HG02938 (cell line): ENCODE results near the gene TGIF2.
A peak's percentile ranks its signal among the peaks of the same experiment; 100 is the strongest.

ENCODE experiments used
- ATAC-seq: cut with Tn5 transposase; IDR thresholded peaks from one replicate; pipeline ENCODE4 v1.9.1; 2021; ENCODE audit warnings: mild to moderate bottlenecking, moderate library complexity; ENCODE audit not compliant: unreplicated experiment

TGIF2 gene

DNA sequence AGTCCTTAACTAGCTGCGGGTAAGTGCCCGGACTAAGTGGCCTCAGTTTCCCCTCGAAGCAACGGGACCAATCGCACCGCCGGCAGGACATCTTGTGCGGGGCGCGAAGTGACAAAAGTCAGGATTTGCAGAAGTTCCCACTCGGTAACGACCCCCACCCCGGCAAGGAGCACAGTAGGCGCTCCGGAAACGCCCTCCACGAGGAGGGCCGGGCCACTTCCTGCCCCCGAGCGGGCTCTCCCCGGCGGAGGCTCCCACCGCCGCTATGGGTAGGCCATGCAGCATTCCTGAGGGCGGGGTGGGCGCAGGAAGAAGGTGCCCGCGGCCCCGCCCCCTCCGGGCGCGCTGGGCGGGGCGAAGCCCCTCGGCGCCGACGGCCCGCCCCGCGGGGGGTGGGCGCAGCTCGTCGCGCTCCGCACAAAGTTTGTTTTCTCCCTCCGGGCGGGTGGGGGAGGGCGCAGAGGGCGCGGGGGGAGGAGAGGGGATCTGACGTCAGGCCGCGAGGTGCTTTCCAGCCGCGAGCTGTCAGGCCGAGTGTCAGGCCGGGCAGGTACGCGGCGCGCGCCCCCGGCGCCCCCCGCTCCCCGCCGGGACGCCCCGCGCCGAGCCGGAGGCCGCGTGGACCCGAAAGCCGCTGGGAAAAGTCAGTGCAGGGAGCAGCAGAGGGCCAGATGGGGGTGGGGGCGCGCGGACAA is at the start of gene TGIF2:
Gene TGIF2, plus strand, starts transcription at position 495 of the 695 bp plus-strand sequence. CDS start 5,178 bp downstream, outside the sequence.
- ATAC-seq = peak; percentile 51

DNA sequence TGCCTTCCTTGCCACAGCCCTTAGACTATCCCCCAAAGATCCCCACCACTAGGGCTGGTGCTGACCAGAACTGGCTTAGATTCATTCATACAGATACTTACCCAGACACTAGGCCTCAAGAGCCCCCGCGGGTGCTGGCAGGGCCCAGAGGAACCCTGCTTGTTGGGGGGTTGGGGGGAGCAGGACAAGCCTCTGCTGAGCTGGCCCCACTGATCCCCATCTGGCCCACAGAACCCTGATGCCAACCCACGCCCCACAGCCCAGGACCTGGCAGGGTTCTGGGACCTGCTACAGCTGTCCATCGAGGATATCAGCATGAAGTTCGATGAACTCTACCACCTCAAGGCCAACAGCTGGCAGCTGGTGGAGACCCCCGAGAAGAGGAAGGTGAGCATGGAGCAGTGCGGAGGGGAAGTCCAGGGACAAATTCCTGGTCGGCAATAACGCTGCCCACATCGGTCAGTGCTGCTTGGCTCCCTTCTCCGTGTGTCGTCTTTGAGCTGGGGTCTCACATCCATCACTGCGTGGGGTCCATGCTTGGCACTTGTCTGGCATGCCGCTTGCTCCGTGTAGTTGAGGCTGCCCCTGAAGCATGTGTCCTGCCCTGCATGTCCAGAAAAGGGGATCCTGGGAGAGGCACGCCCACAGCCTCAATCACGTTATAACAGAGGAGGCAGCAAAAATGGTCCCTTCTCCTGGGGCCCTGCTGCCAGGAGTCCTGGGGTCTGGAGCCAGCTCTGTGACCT is 47.6 kb upstream of the TGIF2 start:
- ATAC-seq = no peak

DNA sequence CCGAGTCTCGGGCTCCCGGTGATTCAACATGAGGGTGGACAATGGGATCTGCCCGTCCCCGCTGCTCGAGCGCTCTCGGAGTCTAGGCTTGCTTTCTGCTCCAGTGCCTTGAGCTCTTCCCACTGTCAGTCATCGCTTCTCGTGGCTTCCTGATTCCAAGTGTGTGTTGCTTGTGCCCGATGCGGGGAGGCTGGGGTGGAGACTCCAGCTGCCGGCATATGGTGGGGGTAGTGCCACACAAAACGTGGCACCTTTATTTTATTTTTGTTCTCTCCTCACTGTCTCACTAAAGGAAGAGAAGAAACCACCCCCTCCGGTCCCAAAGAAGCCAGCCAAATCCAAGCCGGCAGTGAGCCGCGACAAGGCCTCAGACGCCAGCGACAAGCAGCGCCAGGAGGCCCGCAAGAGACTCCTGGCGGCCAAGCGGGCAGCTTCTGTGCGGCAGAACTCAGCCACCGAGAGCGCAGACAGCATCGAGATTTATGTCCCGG is 46.8 kb upstream of the TGIF2 start:
- ATAC-seq = no peak

DNA sequence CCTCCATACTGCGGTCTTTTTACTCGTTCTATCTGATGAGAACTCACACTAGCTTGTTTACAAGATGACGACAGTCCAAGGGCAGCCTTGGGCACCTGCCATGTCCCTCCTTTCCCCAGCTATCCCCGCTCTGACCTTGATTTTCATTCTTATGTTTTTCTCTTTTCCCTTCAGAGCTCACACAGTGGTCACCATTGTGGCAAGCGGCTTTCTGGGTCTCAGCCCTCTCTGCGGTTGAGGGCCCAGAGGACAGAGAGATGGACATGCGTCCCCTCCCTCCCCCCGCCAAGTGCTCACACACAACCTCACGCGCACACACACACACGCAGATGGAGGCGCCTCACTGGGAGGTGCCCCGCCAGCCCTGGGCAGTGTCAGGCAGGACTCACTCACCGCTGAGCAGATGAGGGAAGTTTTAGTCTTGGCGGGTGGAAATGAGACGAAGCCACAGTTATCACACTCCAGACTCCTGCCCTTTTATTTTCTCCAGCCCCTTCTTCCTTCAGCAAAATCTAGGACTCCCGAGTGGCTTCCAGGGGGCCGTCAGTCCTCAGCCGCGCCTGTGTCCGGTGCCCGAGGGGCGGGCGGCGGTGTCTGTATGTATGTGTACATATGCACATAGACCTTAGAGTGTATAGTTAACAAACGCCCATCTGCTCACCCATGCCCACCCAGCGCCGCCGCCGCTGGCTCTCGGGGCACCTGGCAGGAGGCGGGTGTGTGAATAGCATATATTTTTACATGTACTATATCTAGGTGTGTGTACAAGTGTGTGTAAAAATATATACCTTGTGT is 45.9 kb upstream of the TGIF2 start:
- no peak for ATAC-seq

DNA sequence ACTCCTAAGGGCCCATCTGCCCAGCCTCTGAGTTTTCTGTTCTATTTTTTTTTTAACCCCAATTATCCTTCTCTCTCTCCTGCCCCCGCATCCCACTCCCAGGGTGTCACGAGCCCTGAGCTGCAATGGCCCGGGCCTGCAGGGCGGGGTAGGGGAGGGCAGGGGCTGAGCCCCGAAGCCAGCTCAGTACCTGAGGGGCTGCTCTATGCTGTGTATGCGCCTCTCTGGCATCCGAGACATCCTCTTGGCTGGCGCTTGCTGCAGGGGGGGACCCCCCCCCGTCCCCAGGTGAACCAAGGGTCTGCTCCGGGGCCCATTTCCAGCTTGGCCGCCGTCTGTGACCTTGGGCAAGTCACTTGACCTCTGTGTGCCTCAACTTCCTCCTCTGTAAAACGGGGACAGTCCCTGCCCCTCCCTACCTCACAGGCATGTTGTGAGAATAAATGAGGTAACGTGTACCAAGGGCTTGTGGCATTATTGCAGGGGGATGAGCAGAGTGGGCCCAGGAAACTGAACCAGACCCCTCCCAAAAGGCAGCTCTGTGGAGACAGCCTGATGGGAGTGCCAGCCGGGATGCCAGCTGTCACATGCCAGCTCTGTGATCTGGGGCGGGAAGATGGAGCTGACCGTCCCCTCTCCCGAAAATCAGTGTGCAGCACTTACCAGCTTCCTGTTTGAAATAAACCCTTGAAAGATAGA is 45.1 kb upstream of the TGIF2 start:
- no peak for ATAC-seq

DNA sequence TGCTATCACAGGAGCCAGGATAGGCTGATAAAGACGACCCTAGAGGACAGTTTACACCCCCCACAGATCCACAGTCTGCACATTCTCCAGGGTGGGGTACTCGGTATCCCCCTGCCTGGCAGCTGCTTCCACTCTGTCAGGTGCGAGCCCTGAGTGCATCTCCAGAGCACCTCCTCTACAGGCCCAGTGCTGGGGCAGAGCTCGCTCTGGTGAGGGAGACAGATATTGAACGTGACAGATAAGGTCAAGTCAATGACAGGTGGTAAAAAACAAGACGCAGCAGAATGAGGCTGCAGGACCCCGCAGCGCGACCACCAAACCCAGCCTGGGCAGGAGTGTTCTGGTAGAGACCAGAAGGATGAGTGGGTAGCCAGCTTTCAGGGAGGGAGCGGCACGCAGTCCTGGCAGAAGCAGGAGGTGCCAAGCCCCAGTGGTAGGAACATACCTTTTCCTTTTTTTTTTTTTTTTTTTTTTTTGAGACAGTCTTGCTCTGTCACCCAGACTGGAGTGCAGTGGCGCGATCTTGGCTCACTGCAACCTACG is 44.5 kb upstream of the TGIF2 start:
- no peak for ATAC-seq

DNA sequence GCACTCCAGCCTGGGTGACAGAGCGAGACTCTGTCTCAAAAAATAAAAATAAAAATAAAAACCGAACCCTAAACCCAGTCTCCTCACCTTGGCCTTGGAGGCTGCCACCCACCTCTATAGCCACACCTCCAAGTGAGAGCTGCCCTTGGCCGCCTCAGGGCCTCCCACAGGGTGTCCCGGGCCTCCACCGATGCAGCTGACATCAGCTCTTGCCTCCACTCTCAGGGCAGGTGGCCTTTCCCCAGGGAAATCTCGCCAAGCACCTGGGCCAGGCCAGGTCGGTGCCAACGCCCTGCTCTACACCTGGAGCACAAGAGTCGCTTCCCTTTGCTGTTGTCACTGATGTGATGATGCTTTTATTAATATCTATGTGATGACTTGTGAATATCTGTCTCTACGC is 41.0 kb upstream of the TGIF2 start:
- ATAC-seq = no peak

DNA sequence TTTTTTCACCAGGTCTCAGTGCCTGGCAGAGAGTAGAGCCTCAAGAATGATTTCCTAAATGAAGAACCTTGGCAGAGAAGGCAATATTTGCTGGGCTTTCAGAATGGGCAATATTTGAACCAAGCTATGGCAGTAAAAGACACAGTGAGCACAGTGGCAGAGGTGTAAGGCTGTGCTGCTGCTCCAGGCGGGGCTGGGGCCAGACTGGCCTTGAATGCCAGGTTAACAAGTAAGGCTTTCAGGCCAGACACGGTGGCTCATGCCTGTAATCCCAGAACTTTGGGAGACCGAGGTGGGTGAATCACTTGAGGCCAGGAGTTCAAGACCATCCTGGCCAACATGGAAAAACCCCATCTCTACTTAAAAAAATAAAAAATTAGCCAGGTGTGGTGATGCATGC is 40.6 kb upstream of the TGIF2 start:
- ATAC-seq = no peak

DNA sequence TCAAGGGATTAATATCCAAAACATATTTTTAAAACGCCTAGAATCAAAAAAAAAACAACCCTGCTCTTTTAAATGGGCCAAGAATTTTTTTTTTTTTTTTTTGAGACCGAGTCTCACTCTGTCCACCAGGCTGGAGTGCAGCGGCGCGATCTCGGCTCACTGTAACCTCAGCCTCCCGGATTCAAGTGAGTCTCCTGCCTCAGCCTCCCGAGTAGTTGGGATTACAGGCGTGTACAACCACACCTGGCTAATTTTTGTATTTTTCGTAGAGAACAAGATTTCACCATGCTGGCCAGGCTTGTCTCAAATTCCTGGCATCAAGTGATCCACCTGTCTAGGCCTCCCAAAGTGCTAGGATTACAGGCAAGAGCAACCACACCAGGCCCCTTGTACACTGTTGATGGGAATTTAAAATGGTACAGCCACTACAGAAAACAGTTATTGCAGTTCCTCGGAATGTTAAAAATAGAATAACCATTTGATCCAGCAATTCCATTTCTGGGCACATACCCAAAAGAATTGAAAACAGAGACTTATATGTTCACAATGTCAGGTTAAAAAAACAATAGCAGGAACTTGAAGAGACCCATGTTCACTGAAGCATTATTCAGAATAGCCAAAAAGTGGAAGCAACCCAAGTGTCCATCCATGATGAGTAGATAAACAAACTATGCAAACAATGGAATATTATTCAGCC is 35.2 kb upstream of the TGIF2 start:
- ATAC-seq = no peak

DNA sequence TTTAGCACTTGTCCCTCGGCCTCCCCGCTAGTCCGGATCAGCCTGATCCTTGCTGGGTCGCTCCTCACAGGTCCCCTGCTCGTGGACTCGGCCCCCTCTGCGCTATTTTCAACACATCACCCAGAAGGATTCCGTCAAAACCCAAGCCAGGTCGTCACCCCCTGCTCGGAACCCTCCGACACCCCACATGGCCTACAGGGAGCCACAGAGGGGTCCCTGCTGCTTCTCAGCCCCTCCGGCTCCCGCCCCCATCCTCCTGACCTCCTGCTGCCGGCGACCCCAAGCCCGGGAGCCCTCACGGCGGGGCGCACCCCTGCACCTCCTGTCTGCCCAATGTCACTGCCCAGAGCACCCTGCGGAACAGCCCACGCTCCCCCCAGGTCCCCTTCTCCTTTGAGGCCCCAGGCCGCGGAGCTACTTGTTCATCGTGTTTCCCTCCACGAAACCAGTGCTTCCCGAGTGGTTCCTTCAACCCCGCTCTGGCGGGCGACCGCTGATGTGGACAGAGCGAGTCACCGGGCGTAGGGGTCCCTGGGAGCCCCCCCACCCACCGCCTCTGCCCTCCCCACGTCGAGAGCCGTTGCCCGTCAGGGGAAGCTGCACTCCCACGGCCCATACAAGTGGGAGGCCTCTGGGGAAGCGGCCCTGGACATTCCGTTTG is 32.7 kb upstream of the TGIF2 start:
- ATAC-seq = no peak

DNA sequence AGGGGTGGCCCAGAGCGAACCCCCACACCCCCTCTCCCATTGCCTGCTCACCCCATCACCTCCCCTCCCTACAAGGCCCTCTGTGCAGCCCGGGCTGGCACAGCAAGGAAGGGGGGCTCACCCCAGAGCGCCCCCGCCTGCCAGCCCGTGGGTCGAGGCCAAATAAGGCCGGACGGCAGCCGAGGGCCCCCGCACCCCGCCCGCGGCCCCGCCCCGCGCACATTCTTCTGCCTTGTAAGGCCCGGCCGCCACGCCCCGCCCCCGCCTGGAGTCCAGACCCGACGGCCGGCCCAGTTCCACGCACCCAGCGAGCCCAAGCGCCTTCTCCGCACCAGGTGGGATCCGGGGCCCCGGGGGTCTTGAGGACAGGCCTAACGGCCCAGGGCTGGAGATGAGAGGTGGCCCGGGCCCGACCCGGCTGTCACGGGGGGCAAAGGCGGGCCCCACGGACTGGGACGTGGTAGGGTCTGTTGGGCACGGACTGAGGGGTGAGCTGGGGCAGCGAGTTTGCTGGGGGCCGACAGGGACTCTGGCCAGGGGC is 32.1 kb upstream of the TGIF2 start, which contains the start of gene MYL9:
Gene MYL9, plus strand, starts transcription at position 293 of the 541 bp plus-strand sequence. CDS start 3,366 bp downstream, outside the sequence.
- ATAC-seq = no peak

DNA sequence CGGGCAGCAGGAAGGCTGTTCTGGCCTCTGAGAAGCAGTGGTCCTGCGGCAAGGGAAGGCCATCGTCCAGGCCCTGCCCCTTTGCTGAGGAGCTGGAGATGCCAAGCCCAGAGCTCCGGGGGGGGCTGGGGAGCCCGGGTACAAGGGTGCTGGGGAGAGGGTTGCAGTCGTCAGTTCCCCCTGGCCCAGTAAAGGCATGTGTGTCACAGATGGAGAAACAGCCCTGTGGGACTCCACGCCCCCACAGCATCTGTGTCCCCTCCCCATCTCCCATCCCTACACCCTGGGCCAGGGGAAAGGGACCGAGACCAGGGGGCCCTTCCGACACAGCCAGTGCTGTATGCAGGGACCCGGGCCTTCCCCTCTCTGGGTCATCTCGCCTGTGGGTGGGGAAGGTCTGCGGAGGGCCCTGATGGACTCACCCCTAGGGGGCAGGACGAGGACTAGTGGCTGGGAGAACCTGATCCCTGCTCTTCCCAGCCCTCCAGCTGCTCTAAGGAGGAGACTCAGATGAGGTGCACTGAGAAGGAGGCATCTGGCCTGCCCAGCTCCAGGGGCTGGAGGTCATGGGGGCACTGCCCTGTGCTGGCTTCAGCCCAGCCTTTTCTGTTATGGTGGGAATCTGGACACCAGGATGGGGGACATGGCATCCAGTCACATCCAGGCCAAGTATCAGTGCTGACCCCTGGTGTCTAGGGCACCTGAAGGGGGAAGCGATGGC is 31.5 kb upstream of the TGIF2 start:
- no peak for ATAC-seq

DNA sequence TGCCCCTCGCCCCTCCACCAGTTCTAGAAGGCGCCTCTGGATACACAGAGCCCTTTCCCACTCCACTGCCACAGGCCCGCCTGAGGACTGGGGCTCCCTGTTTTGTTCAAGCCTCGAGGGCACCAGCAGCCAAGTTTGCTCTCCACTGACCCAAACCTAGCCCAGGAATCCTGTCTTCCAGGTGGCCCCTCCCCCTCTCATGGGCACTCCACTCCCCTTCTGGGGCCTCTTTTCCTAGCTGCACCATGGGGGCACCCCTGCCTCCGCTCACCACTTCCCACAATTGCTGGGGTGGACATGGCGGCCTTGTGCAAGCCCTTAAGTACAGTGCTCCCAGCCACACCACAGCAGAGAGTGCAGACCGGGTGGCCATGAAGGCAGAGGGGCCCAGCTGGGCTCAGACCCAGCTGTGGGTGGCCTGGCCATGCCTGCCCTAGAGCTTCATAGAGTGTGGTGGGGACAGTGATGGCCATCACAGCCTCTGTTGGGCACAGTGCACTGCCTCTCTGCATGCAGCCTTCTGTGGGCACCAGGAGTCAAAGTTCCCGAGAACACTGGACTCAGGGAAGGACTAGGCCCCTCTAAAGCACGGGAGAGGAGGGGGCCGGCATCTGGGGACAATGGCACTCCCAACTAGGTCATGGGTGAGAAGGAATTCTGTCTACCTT is 30.7 kb upstream of the TGIF2 start:
- no peak for ATAC-seq

DNA sequence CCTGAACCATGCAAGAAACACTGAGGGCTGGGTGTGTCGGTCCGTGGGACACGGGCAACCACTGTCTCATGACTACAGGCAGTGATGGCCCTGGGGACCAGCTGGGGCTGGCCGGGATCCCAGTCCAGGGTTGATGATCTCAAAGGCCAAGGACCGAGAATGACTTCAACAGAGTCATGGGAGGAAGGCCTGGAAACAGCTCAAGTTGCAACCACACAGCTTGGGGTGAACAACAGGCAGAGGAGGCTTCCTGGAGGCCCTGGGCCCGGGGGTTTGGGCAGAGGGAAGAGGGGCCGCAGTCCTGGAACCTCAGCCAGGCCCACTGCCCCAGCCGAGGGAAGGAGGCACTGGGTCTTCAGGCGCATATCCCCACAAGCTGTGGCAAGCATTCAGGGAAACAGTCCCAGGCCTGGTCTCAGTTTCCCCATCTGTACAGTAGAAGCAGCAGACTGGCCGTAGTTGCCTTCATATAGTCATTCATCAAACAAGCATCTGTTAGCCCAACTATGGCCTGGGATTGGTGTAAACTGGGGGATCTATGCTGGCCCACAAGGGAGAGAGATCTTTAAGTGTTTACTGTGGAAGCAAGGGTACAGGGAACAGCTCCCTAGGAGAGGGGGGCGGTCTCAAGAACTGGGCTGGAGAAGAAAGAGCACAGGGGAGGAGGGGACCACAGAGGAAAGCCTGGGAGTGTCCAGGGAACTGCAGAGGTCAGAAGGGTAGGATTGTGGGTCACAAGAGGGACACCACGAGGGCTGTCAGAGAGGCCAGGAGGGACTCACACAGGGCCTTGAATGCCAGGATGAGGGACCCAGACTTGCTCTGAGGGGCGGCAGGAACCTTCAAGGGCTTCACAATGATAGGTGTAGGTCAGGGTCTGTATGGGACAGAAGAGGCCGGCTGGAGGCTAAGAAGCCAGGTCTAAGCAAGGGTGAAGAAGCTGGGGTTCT is 29.9 kb upstream of the TGIF2 start:
- no peak for ATAC-seq

DNA sequence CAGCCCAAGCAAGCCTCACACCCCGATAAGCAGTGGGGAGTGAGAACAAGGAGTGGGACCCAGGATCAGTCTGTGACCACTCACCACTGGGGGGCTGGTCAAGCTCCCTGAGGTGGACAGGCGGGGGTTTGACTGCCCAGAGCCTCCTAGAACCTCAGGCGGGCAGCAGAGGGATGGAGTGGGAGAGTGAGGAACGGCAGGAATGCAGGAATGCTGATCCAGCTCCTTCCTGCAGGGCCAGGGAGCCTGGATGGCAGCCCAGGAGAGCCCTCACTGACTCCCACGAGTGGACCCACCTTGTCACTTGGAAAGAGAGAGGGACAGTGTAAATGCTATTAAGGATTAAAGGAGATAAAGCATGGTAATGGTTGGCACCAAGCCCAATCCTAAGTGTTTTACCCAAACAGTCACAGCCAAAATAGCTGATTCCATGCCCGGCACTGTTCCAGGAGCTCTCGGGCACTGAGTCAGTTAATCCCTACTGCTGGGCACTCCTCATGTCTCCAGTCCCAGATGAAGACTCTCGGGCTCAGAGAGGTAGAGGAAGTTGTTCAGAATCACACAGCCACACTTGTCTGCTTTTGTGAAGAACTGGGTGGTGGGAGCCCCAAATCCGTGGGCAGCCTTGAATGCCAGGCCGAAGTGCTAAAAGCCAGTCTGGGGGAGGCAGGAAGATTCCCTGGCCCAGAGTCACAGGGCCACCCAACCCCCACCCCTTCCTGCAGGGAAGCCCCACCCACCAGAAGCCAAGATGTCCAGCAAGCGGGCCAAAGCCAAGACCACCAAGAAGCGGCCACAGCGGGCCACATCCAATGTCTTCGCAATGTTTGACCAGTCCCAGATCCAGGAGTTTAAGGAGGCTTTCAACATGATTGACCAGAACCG is 29.0 kb upstream of the TGIF2 start:
- no peak for ATAC-seq
